Activated CD8-positive, alpha-beta T cell treated with anti-CD3 and anti-CD28 coated beads, Interleukin-2, amount 10 ng/mL, durations not matched to agents 7 days and 5 days (primary cell): Measurements from ENCODE around the gene TRIP11. TPM values are rescaled to one million over a fixed set of nuclear protein-coding genes. Genes with fewer than 3 reads are reported as not detected.

Experiments used
- ATAC-seq: fragments of 150-1000 bp; cut with Tn5 transposase; one replicate; pipeline ENCODE4 v1.10.0; 2021; ENCODE audit warnings: moderate library complexity
- CTCF ChIA-PET: fragments of 350-600 bp; sonication (Branson Sonifier 250); formaldehyde crosslinking; loops from one replicate; lab custom pipeline; 2021; ENCODE audit warnings: antibody characterized with exemption; lab: Charles Lee
- POLR2A ChIA-PET: fragments of 350-600 bp; sonication (Branson Sonifier 250); formaldehyde crosslinking; loops from one replicate; lab custom pipeline; 2021; ENCODE audit warnings: antibody characterized with exemption; lab: Charles Lee
- DNase-seq: peaks from one replicate; pipeline ENCODE4 v3.0.0-alpha.2; 2020
- H3K27ac Mint-ChIP-seq: one replicate; pipeline ENCODE4 v1.8.0; 2021; ENCODE audit warnings: mild to moderate bottlenecking, mixed read lengths
- H3K27me3 Mint-ChIP-seq: one replicate; pipeline ENCODE4 v1.8.0; 2021; ENCODE audit warnings: low read depth, mixed read lengths
- H3K36me3 Mint-ChIP-seq: one replicate; pipeline ENCODE4 v1.8.0; 2021; ENCODE audit warnings: low read depth, mixed read lengths
- H3K4me1 Mint-ChIP-seq: one replicate; pipeline ENCODE4 v1.8.0; 2021; ENCODE audit warnings: low read depth, mixed read lengths
- H3K4me3 Mint-ChIP-seq: one replicate; pipeline ENCODE4 v1.8.0; 2021; ENCODE audit warnings: mild to moderate bottlenecking, mixed read lengths
- H3K9me3 Mint-ChIP-seq: one replicate; pipeline ENCODE4 v1.8.0; 2022; ENCODE audit warnings: mixed read lengths; ENCODE audit not compliant: insufficient read depth
- total RNA-seq, 2 experiments: library from RNA; stranded (reverse); gene quantifications; one replicate each; pipeline ENCODE4 v1.2.3, GENCODE V29; 2021

The TRIP11 gene
- total RNA-seq, 2 experiments from 2014 or later: 43.6 to 44.5 TPM

DNA sequence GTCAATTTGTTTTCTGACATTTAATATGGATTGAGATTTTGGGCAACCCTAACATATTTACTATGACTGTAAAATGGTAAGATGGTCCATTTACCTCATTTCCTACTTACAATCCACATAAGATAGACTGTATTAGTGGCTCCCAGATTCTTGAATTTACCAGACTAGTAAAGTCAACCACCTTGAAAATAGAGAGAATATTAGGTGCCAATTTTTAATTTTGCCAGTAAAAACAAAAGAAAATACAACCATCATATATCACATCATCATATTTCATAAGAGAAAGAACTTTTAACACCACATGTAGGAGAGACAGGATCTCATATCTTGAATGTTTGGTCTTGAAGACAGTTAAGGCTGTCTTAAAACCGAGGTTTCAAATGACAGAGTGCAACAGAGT is 84.7 kb downstream of the TRIP11 start:
- POLR2A ChIA-PET: interaction anchor here (0.6 kb wide), 1 partner anchor 742 kb away, joined by 3 read pairs; no protein-coding TSS in a partner anchor
- H3K36me3 Mint-ChIP-seq: no peaks in the 10 kb centered on the region

DNA sequence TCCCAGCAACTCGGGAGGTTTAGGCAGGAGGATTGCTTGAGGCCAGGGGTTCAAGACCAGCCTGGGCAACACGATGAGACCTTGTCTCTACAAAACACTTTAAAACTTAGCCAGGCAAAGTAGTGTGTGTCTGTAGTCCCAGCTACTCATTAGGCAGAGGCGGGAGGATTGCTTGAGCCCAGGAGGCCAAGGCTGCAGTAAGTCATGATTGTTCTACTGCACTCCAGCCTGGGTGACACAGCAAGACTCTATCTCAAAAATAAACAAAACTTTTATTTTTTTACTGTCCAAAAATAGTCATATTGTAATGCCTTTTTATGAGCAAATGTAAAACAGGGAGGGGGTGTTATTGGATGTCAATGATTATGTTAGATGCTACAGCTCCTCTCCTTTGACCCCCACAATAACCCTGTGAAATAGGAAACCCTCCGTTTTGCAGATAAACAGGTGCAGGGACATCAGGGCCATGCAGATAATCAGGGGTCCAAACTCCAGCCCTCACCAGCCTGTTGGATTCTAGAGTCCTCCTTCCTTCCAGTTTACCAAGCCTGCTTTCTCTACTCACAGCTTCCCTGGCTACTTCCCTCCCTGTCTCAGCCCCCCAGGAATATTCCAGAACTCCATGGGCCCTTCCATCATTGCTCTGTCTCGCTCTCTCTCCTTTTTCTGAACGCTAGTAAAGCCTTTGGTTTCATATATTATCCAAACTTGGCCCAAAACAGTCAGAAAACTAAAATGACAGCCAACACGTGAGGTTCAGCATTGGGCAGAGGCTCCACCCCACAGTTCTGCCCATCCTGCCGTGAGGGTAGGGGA is 86.5 kb downstream of the TRIP11 start:
- no peak overlapping the region for H3K27ac Mint-ChIP-seq
- peaks cover 32% of the 10 kb centered on the region for H3K27me3 Mint-ChIP-seq
- no peak for DNase-seq
- CTCF ChIA-PET: interaction anchor here (2.4 kb wide), 1 partner anchor 43 kb away, joined by 7 read pairs; no protein-coding TSS in a partner anchor
- POLR2A ChIA-PET: interaction anchor here (0.6 kb wide), 1 partner anchor 259 kb away, joined by 3 read pairs; no protein-coding TSS in a partner anchor
- H3K9me3 Mint-ChIP-seq: no peaks in the 10 kb centered on the region
- H3K4me1 Mint-ChIP-seq: no peaks in the 10 kb centered on the region
- no peak overlapping the region for H3K4me3 Mint-ChIP-seq
- ATAC-seq: no peak
- H3K36me3 Mint-ChIP-seq: no peaks in the 10 kb centered on the region

More for the DNA sequence above, 84.7 kb downstream of the TRIP11 start:
- Mint-ChIP-seq H3K9me3 (no peaks in the 10 kb centered on the region), H3K4me1 (no peaks in the 10 kb centered on the region), H3K4me3 (no peak overlapping the region), H3K27ac (no peak overlapping the region), H3K27me3 (peaks cover 23% of the 10 kb centered on the region)
- CTCF ChIA-PET: interaction anchor here (1.2 kb wide), 1 partner anchor 41 kb away, joined by 3 read pairs; no protein-coding TSS in a partner anchor
- no peak for DNase-seq
- no peak for ATAC-seq

DNA sequence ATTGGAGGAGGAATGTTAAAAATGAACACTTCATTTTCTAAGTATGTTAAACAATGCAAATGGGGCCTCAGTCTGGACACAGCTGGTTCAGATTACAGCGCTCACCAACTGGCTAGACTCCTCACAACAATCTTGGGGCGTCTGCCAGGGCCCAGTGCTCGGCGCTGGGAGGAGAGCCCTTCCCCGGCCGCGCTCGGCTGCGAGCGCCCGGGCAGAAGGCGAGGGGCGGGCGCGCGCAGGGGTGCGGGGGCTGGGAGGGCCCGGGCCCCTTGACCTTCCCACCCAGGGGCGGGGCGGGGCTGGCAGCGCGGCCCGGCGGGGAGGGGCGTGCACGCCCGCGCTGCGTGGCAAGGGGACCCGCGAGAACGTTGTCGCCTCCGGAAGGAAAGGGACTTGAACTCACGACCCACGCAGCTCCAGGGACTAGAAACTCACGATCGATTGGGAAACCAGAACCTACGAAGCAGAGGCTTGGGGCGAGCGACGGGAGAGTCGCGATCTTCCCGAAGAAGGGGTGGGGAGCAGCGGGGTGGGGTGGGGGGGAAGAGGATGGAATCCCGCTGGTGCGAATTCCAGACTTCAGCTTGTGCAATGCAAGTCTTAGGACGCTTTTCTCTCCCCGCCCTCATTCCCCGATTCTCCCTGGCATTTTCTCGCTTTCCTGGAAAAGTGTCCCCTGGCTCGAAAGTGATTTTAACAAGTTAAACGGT is 92.2 kb downstream of the TRIP11 start, which contains the start of gene FBLN5:
Gene FBLN5, minus strand, starts transcription at position 220 of the 710 bp plus-strand sequence. CDS start 465 bp downstream, outside the sequence.
- H3K4me3 Mint-ChIP-seq: peak within 1 kb of the TSS; percentile 78

DNA sequence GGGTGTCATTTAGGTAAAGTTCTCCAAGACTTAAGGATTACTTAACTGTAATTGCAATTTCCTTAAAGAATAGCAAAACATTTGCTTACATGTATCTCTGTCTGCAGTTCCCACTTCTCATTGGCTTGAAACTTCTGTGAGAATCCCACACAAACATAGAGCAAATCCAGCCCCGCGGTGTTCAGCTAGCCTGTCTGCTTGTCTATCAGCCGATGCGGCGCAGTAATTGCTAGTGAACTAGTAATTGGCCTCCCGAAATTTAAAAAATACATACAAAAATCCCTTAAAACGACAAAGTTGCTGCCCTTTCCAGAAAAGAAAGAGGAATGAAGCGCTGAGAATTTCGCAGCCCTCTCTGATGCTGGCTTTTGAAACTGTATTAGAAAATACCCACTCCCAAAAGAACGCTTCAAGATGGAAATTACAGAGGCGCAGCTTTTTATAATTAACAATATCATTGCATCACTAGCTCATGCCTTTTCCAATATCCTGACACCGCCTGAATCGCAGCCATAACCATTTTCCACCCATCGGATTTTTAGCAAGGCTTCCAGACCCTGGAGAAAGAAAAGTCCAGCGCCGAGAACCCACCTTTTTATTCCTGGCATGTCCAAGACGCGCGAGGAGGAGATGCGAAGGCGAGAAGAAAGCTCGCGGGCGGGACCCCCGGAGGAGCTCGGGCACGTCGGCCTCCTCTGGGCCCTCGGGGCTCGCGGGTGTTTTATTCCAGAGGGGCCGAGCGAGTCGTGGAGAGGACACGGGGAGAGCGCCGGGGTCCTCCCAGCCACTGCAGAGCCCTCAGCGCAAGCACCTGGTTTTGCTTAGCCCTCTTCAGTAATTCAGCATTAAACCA is 93.0 kb downstream of the TRIP11 start:
- CTCF ChIA-PET: interaction anchor here (1.1 to 2.2 kb wide), 4 partner anchors 15 to 297 kb away, joined by 3 to 6 read pairs (median 4); partner anchors contain the start of gene ATXN3
- Mint-ChIP-seq H3K4me3 (peak overlapping the region; percentile 78), H3K27ac (no peak overlapping the region), H3K27me3 (peaks cover 41% of the 10 kb centered on the region), H3K9me3 (no peaks in the 10 kb centered on the region), H3K36me3 (no peaks in the 10 kb centered on the region), H3K4me1 (peaks cover 23% of the 10 kb centered on the region)
- ATAC-seq (peak; percentile 43), DNase-seq (no peak)
- POLR2A ChIA-PET: no interaction called here

More for the DNA sequence above, 92.2 kb downstream of the TRIP11 start, which contains the start of gene FBLN5:
- Mint-ChIP-seq H3K9me3 (no peaks in the 10 kb centered on the region), H3K4me1 (peaks cover 20% of the 10 kb centered on the region), H3K27ac (no peak within 1 kb of the TSS), H3K27me3 (peaks cover 41% of the 10 kb centered on the region), H3K36me3 (no peaks in the 10 kb centered on the region)
- ChIA-PET CTCF (interaction anchor here (1.9 to 2.2 kb wide), 2 partner anchors 14 to 49 kb away, joined by 6 read pairs; no protein-coding TSS in a partner anchor), POLR2A (no interaction called here)
- ATAC-seq (peak; percentile 80), DNase-seq (no peak)

DNA sequence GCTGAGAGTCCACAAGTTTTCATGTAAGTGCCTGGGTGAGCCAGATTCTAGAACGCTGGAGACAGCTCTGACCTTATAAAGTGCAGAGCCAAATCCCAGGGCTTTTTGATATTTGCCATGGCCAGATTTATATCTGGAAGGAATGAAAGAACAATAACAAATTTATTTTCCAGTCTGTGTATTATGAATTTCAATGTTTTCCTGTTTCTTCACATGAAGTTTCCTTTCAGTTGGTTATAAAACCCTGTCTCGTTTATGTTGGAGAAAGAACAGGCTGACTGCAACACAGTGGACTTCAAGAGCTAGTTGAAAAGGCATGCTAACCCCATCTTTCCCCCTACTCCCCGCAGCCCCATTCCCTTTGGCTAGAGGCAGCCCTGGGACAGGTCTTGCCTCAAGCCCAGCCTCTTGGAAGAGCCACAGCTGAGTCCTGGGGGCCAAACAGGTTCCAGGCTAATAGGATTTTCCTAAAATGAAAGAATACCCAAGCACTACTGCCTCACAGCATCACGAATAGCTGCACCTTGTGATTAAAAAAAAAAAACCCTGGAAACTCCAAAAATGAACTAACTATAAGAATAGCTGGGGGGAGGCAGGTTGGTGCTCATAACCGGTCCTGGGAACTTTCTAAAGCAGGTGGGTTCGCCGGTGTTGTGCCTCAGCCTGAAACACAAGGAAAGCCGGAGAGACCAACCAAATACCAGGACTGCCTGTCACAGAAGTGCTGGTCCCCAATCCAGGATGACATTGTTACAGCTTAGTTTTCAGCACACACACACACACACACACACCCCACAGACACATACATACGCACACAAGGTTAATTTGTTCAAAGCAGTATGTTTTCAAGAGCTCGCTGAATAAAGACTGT is 93.9 kb downstream of the TRIP11 start:
- Mint-ChIP-seq H3K27me3 (peaks cover 41% of the 10 kb centered on the region), H3K4me1 (peaks cover 23% of the 10 kb centered on the region), H3K36me3 (no peaks in the 10 kb centered on the region), H3K9me3 (no peaks in the 10 kb centered on the region), H3K27ac (no peak overlapping the region), H3K4me3 (no peak overlapping the region)
- ChIA-PET POLR2A (no interaction called here), CTCF (interaction anchor here (1.1 to 2.2 kb wide), 4 partner anchors 16 to 296 kb away, joined by 3 to 6 read pairs (median 4); partner anchors contain the start of gene ATXN3)
- DNase-seq: no peak
- no peak for ATAC-seq

DNA sequence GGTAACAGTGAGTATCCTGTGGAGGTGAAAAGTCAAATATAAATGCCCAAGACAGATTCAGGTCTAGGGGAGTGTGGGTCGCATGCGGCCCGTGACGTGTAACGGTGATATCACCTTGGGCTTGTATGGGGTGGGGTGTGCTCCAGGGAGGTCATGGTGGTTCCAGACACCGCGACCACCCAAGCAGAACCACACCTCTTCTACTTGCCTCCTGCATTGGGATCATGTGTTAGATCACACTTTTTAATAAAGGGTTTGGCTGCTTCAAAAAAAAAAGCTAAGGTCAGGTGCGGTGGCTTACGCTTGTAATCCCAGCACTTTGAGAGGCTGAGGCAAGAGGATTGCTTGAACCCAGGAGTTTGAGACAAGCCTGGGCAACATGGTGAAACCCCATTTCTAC is 96.9 kb downstream of the TRIP11 start:
- ATAC-seq (no peak), DNase-seq (no peak)
- peaks cover 23% of the 10 kb centered on the region for H3K4me1 Mint-ChIP-seq
- no peak overlapping the region for H3K4me3 Mint-ChIP-seq
- H3K9me3 Mint-ChIP-seq: no peaks in the 10 kb centered on the region
- CTCF ChIA-PET: interaction anchor here (1.3 kb wide), 1 partner anchor 47 kb away, joined by 3 read pairs; no protein-coding TSS in a partner anchor
- POLR2A ChIA-PET: interaction anchor here (0.6 kb wide), 1 partner anchor 195 kb away, joined by 3 read pairs; no protein-coding TSS in a partner anchor
- H3K27me3 Mint-ChIP-seq: peaks cover 23% of the 10 kb centered on the region
- no peaks in the 10 kb centered on the region for H3K36me3 Mint-ChIP-seq
- H3K27ac Mint-ChIP-seq: no peak overlapping the region

DNA sequence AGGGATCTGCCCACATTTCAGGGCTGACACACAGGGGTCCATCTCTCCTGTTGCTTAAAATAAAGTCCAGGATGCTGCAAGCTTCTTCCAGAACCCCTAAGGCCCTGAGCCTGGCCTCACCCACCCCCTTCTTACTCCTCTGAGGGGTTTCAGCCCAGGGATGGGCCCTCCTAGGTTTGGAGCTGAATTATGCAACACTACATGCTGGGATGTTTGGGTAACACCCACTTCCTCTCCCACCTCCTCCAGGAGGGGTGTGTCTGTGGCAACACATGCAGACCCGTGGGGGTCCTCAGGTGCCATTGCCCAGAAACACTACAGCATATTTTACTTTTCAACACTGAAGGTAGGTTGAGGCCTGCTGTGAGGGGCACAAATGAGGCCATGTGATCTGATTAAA is 97.7 kb downstream of the TRIP11 start:
- Mint-ChIP-seq H3K4me3 (no peak overlapping the region), H3K4me1 (peaks cover 20% of the 10 kb centered on the region), H3K27me3 (peaks cover 19% of the 10 kb centered on the region), H3K36me3 (no peaks in the 10 kb centered on the region), H3K9me3 (no peaks in the 10 kb centered on the region), H3K27ac (no peak overlapping the region)
- ChIA-PET CTCF (interaction anchor here (1.3 kb wide), 1 partner anchor 46 kb away, joined by 3 read pairs; no protein-coding TSS in a partner anchor), POLR2A (no interaction called here)
- ATAC-seq: no peak
- no peak for DNase-seq

DNA sequence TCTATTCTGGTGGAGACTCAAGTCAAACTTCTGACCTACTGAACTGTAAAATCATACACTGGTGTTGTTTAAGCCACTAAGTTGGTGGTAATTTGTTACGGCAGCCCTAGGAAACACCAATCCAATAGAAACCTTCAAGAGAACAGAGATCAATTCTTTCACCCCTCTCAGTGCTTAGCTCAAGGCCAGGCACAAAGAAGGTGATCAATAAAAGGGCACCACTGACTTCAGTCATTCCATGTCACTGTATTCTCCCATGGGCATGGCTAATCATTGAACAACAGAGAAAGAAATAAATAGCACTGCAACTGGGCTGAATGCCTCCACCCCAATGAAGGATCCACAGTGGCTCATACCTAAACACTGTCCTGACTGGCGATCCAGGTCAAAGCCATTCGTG is 99.7 kb downstream of the TRIP11 start:
- no peak for ATAC-seq
- ChIA-PET CTCF (interaction anchor here (0.6 to 1.4 kb wide), 2 partner anchors 57 to 1031 kb away, joined by 3 read pairs; no protein-coding TSS in a partner anchor), POLR2A (no interaction called here)
- Mint-ChIP-seq H3K27me3 (peaks cover 5% of the 10 kb centered on the region), H3K4me1 (peaks cover 13% of the 10 kb centered on the region), H3K36me3 (no peaks in the 10 kb centered on the region), H3K27ac (no peak overlapping the region), H3K9me3 (no peaks in the 10 kb centered on the region), H3K4me3 (no peak overlapping the region)
- no peak for DNase-seq

DNA sequence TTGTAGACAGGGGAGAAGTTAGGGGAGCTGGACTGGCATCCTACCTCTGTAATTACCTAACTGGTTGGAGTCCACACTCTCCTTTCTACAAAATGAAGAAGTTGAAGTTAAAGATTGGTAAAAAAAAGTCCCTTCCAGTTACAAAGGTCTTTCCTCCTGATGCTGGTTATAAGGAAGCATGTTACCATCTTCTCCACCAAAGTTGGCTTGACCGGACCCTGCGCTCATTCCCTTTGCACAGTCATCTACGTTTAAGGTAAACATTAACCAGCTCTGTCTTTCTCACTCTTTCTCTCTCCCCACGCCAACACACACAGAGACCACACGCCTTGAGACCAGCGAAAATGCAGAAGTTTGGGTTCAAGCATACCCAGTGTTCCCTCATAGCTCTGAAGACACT is 104.3 kb downstream of the TRIP11 start:
- H3K27me3 Mint-ChIP-seq: peaks cover 3% of the 10 kb centered on the region
- ChIA-PET POLR2A (interaction anchor here (0.5 kb wide), 1 partner anchor 79 kb away, joined by 6 read pairs; no protein-coding TSS in a partner anchor), CTCF (interaction anchor here (0.7 kb wide), 1 partner anchor 24 kb away, joined by 3 read pairs; no protein-coding TSS in a partner anchor)
- no peak for ATAC-seq
- H3K4me3 Mint-ChIP-seq: no peak overlapping the region
- H3K9me3 Mint-ChIP-seq: no peaks in the 10 kb centered on the region
- DNase-seq: no peak
- peaks cover 2% of the 10 kb centered on the region for H3K4me1 Mint-ChIP-seq
- H3K27ac Mint-ChIP-seq: no peak overlapping the region
- no peaks in the 10 kb centered on the region for H3K36me3 Mint-ChIP-seq
